Measurements from ENCODE around the gene MAML3.

MAML3 gene

DNA sequence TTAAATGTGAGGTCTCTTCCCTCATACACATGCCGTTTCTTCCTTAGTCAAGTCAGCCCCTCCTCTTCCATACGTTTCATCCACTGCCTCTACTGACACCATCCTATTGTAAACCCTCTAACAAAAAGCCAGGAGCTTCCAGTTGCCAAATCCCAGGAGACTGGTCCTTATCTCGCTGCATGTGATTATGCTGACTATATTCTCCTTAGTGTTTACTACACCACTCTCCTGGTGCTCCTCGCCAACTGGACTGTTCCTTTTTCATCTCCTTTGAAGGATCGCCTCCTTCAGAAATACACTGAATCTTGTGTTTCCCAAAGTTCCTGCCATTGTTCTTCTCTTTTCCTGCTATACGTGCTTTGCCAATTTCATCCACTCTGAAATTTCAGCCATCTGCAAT lies 27.7 kb downstream of the MAML3 start:
- DNase-seq (ENCODE audit: low read depth): no peak

DNA sequence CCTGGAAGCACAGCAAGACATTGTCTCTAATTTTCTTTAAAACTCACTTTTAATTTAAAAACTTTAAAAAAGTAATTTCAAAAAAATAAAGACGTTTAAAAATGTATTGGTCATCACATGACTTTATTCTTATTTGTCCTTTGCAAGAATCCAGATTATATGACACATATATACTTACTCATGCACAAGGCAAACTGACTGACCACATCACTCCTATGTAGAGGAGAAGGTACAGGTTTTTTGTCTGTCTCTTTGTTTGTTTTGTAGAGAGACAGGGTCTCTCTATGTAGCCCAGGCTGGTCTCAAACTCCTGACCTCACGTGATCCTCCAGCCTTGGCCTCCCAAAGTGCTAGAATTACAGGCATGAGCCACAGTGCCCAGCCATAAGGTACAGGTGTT lies 28.6 kb downstream of the MAML3 start:
- no peak for DNase-seq (ENCODE audit: low read depth)

DNA sequence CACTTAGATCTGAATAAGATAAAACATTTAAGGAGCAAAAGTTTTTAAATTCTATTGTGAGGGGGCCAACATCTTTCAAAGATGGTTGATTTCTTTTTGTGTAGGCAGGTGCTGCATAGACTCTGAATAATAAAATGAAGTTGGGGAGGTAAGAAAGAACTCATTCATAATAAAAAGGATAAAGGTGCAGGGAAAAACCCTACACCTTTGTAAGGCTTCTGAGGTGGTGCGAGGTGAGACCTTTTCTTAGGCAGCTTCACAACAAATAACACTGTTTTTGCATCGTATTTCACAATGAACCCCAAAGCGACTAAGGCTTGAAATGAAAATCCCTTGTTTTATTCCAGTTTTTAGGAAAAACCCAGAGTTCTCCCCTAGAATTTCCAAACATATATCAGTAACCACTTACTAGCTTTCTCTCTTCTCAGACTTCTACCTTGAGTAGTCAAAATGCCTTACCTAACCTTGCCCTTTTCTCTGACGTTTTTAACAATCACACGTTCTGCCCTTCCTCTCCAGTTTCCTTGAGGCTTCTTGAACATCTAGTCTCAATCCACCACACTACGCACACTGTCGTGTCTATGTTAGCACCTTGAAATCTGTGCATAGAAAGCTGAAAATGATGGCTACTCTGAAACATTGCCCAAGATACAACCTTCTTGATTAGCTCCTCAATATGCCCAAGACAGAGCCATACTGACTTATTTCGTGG lies 30.2 kb downstream of the MAML3 start:
- DNase-seq (ENCODE audit: low read depth): no peak

DNA sequence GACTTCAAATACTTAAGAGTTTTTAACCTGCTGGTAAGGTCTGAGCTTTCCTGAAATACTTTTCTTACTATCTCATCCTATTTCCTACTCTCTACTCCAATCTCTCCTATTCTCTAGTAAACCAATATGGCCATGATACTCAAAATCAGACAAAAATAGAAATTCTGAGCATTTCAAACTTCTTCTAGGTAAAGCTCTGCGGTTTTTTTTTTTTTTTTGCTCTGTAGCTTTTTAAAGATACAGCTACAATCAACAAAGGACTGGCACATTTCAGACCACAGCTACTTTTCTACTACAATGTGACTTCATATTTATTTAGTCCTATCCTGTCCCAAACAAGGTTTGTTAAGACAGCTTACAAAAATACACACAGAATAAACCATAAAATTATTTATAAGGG lies 31.1 kb downstream of the MAML3 start:
- DNase-seq (ENCODE audit: low read depth): no peak

DNA sequence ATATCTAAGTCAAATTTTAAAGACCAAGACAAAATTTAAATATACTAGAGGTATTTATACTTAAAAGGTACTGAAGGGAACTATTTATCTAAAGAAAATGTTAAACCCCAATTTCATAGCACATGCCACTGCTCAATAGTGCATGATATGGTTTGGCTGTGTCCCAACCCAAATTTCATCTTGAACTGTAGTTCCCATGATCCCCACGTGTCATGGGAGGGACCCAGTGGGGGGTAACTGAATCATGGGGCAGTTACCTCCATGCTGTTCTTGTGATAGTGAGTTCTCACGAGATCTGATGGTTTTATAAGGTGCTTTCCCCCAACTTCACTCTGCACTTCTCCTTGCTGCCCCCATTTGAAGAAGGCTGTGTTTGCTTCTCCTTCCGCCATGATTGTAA lies 32.3 kb downstream of the MAML3 start:
- DNase-seq (ENCODE audit: low read depth): no peak

DNA sequence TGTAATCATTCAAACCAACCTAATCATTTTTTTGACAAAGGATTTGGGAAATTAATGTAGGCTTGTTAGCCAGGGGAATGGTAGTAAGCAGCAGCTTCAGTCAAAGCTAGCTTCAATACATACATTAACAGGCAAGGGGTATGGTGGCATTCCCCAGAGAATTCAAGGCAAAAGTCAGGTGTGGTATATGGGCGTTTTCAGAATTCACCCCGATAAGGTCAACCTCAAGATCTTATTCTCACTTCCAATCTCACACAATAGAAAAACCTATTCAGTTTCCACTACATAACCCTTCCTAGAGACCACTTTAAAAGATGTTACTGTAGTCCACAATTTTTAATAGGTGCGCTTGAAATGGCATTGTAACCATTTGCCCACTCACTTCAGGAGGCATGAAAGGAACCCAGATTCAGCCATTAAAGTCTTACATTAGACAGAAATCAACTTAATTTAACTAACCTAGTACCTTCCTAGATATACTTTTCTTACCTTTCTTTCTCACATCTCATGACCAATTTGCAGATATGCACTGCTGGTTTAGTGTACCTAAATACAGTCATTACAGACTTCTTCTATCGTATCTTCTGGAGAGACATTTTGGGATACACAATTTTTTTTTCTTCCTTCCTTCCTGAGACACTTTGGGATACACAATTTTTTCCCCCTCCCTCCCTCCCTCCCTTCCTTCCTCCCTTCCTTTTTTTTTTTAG lies 34.9 kb downstream of the MAML3 start:
- DNase-seq (ENCODE audit: low read depth): no peak

DNA sequence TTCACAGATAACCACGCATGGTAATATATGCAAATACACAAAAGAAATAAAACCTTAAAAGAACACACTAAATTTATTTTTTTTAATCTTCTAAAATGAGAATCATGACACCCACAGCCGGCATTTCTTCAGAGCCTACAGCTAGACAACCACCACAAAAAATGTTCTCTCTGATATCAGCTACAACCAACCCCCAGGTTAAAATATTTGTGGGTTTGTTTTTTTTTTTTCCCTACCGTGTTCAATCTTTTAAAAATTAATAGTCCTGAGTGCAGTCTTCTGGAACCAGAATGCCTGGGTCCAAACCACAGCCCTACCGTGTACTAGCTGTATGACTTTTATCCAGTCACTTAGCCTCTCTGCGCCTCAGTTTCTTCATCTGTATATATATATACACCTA lies 36.0 kb downstream of the MAML3 start:
- DNase-seq (ENCODE audit: low read depth): no peak

DNA sequence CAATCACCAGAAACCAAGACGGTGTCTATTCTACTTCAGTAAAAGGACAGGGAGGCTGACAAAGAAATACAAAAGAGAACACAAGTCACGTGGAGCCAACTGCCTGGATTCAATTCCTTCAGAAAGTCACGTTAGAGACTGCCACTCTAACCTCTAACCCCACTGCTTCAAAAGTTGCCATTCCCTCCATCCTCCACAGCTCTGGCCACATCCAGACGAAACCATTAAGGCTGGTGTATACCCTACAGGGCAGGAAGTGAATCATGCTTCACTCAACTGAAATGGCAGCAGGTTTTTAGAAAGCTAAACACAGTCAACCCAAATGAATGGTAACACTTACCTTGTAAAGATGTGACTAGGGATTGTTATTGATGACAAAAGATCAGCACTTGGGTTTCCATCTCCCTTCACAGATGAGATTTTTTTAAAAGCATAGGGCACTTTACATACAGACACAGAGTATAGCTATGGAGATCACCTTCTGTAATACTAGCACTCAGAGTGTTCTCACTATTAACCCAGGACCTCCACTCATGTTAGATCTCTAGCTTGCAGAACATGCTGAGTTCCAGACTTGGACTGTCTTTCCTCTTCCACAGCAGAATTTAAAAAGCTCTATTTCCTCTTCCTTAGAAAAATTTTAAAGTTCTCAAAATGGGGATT lies 37.4 kb downstream of the MAML3 start:
- no peak for DNase-seq (ENCODE audit: low read depth)

DNA sequence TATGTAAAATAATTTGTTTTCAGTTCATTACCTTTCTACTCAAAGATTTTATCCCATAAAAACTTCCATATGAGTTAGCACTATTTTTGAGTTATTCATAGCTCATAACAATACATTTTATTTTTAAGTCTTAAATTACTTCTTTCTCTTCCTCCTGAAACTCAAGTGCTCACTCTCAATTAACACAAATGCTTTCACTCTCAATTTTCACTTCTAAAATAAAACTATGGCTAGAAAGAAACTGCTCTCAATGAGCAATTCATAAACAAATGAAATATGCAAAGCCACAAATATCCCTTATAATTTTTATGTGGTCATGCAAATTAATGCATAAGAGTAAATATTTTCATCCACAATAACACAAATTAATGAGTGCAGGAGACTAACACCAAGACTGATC lies 38.8 kb downstream of the MAML3 start:
- DNase-seq (ENCODE audit: low read depth): no peak

DNA sequence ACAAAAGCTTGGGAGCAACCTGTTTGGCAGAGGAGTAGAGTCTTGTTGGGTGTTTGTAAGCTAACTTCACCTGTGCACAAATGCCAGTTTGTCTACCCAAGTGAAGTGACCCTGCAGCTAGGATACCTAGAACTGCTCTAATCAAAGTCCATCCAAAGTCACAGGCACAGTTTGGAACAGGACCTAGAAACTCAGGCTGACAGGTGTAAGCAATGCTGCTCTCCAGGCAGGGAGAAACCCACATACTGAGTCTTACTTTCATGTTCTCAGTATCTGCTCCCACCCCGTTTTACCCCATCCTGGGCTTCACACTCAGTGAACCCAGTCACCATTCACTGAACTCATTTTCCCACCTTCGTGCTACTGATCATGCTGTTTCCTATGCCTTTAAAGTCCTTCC lies 40.3 kb downstream of the MAML3 start:
- no peak for DNase-seq (ENCODE audit: low read depth)

DNA sequence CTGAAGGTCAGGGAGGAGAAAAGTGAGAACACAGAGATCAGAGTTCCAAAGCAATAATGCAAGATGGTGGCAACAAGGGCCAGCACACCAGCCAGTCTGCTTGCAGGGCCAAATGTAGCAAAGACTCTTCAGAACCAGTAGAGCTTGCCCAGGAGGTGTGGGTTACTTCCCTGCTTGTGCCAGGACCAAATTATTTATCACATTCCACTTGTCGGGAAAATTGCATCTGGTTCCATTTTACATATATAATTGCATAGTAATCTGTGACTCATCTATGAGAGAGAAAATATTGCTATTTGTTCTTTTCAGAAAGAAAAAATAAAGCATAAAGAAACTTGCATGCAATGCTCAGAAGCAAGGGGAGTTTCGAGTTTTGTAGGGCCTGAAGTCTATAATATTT lies 41.4 kb downstream of the MAML3 start:
- DNase-seq (ENCODE audit: low read depth): no peak

DNA sequence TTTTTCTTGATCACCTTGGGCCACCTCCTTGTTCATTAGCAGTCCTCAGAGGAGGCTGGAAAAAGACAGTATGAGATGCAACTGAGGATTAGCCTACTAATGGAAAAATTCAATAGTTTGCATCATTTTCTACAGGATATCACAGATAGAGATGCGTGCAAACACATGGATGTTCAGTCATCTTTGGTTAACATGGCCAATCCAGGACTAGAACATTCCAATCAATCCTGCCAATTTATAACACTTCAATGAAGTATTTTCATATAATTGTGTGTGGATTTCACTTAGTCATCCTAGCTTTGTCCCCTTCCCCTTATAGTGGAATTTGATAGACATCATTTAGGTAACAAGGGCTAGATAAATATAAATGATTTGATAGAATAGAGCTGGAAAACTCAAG lies 42.7 kb downstream of the MAML3 start:
- DNase-seq (ENCODE audit: low read depth): no peak

DNA sequence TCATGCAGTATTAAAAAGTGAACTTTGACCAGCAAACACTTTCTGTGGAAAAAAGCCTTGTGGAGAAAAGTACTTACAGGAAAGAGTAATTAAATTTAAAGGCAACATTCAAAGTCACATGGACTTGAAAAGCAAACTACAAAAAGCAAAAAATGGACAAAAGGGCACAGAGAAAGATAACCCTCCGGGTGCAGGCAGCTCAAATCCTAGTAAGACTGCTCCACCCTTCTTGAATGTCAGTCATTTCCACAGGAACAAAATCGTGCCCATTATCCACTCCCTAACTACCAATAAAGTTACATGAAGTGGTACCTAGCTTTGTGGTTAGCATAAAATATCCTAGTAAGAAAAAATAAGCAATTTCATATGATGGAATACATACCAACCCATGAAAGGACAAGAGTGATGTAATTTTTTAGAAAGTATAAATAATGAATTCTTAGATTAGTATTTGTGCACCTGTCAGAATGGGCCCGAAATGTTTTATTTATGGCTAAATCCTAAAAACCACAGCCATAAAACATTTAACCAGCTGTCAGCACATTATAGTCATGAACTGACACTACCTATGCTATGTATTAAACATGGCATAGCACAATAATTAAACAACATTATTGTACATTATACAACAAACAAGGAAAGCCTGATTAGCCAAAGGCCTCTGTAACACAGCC lies 43.3 kb downstream of the MAML3 start:
- no peak for DNase-seq (ENCODE audit: low read depth)

DNA sequence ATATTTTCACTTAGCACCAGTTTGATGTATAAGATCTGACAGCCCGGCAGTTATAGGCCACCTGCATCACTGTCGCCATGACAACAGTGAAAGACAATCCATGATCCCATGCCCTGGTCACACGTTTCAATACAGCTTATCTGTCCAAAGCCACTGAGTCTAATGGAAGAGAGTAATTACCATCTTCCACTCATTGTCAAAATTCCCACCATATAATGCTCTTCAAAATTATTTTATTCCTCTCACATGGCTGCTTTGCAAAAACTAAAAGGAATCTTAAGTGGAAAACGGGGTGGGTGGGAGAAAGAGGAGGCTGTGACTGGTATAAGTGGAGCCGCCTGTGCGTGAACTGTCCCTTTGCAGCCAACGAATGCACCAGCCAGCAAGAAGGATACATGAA lies 44.2 kb downstream of the MAML3 start:
- DNase-seq (ENCODE audit: low read depth): no peak

DNA sequence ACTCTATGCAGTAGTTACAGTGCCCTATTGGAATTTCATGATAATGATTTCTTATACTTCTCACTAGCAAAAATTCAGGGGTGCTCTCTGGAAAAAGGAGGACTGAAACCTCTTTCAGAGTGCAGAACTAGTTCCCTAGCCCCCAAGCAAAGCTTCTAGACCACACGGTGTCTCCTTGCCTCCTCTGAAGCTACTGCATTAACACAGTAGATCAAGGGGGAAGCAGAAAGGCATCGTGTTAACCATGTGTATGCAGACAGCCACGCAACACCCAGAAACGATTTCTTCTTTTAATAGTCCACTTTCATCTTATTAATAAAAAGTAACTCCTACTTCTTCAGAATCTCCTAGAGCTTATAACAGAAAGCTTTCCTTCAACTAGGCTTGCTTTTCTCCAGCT lies 44.7 kb downstream of the MAML3 start:
- no peak for DNase-seq (ENCODE audit: low read depth)

DNA sequence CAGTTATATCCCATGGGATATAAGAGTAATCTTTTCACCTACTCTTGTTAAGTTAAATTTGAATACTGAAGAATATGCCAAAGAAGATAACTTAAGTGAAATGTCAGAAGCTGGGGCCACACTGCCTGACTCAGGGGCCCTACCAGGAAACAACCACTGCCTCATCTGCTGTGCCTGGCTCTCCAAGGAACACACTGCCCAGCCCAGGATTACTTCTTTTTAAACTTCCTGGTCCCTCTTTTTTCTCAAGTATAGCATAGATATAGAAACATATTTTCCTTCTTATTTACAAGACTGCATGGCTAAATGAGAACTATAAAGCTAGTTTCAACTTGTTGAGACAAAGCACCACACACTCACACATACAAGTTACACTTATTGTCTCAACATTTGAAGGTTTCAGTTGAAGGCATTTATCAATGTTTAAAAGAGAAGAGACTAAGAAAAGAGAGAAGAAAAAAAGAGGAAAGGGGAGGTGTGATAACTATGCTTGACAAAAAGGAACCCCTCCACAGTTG lies 45.2 kb downstream of the MAML3 start:
- DNase-seq (ENCODE audit: low read depth): no peak

DNA sequence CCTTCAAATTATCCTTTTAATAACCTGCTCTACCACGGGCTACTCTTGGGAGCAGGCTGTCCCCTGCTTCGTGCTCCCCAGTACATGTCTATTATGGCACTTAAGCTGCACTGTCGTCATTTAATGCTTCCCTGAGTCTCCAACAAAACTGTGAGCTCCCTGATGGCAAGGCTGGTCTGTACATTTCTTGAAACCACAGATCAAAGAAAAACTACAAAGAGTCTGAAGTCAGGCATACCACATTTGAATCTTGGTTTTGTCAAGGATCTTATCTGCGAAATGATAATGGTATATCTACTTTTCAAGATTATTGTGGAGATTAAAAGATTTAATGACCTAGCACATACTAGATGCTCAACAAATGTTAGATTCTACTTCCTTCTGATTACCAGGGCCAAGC lies 45.7 kb downstream of the MAML3 start:
- DNase-seq (ENCODE audit: low read depth): no peak

DNA sequence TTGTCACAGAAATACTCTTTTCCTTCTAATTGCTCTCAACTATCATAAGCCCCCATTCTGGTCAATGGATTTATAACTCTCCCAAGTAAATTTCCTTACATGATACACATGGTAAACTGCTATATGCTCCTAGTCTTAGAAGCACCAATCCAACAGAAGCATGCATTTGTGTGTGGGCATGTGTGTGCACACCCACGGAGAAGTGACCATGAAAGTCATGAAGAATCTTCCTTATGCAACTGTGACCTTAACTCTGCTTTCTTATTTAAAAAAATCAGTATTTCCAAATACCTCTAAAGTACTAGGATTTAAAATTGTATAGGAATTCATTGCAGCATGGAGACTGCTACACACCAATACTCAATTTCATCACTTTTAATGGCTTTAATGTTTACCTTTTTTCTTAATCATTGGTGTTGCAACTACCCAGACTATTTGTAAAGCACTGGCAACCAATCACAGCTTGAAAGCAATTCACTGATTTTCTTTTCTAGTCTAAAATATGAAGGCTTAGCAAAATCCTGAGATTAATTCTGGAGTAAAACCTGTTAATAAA lies 47.6 kb downstream of the MAML3 start:
- DNase-seq (ENCODE audit: low read depth): no peak

DNA sequence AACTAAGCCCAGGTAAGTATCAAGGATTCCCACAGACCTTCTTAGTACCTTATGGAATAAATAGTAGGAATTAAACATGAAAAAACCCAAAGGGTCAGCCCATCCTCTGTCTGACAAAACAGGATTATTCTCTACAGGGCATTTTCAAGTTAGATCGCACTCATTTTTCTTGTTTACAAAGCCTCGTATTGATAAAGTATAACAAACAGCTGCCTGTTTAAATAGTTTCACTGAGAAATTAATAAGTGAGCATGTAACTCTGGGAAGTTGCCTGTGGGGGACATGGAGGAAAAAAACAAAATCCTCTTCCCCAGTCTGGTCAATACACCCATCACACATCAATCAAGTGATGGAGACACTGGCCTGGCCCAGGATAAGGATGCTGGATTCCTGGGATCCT lies 48.5 kb downstream of the MAML3 start:
- DNase-seq (ENCODE audit: low read depth): no peak

DNA sequence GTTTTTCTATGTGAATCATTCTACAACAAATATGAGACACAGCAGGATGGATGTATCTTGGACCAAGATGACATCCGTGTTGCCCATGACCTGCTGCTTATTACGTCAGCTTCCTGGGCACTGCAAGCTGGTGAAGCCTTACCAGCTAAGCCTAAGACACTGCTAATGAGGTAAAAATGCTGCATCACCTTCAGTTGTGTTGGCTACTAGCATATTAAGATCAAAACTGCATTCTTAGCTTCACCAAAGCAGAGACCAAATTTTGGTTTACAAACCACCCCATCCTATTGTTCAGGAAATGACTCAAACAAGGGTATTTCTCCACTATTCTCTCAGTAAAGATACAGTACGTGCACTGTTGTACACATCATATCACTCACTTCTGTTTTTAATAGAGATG lies 50.3 kb downstream of the MAML3 start:
- DNase-seq (ENCODE audit: low read depth): peak; percentile 58

DNA sequence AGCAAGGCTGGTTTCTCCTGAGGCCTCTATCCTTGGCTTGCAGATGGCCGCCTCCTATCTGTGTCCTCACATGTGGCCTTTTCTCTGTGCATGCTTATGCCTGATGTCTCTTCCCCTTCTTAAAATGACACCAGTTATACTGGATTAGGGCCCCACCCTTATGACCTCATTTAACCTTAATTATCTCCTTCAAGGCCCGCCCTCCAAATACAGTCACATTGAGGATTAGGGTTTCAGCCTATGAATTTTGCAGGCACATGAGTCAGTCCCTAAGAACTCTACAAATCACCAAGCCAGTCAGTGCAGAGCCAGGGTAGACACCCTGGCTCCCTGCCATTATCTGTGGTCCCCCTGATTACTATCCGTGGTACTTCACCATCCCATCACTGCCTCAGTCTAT lies 51.6 kb downstream of the MAML3 start:
- no peak for DNase-seq (ENCODE audit: low read depth)

DNA sequence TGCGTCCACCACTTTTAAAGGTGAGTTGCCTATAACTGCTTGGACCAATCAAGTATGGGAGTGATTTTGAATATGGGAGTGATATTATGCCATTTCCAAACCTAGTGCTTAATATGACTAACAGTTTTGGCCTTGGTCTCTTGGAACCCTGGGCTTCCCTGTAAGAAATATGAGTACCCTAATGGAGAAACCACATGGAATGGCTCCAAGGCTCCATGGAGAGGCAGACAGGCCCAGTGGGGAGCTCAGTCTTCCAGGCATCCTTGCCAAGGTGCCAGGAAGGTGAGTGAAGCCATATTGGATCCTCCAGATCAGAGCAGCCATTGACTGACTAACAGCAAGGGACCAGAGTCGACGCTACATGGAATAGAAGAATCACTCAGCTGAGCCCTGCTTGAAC lies 53.2 kb downstream of the MAML3 start:
- no peak for DNase-seq (ENCODE audit: low read depth)
